NCI-H2171 treated with DMSO at 0.1 percent for 48 hours (cell line): ENCODE measurements around the gene PRSS21.

Experiments
- DNase-seq: peaks from one replicate; lab custom pipeline; 2025; lab: John Stamatoyannopoulos, UW

PRSS21 gene

DNA sequence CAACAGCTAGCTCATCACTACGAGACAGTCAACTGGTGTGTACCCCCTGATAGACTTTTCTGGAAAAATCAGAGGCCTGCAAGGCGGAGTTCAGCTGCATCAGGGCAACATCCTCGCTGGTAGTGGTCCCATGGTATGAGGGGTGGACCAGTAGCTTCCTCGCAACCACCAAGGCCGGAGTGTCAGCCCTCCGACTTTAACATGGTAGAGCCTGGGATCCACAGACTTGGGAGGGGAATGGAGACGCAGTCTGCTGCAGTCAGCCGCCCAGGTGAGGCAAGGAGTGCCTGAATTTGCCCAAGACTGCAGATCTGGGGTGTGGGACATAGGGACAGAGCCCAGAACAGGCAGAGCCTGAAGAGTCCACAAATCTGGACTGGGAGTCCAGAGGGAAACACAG is 26.5 kb downstream of the PRSS21 start:
- DNase-seq: no peak

DNA sequence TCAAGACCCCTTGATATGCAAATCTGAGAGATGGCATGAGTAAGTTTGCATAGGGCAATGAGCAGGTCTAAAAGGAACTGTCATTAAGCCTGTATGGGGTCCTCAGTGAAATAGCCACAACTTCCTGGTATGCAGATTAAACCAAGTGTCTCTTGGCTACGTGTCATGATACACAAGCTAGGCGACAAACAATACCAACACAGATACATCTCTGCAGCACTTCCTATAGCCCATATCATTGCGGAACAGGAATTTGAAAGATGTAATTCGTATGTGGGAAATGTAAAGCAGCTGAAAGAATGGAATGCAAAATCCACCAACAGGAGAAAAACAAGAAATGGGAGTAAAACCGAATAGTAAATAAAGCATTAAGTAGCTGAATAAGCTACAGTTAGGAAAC is 28.1 kb downstream of the PRSS21 start:
- no peak for DNase-seq

DNA sequence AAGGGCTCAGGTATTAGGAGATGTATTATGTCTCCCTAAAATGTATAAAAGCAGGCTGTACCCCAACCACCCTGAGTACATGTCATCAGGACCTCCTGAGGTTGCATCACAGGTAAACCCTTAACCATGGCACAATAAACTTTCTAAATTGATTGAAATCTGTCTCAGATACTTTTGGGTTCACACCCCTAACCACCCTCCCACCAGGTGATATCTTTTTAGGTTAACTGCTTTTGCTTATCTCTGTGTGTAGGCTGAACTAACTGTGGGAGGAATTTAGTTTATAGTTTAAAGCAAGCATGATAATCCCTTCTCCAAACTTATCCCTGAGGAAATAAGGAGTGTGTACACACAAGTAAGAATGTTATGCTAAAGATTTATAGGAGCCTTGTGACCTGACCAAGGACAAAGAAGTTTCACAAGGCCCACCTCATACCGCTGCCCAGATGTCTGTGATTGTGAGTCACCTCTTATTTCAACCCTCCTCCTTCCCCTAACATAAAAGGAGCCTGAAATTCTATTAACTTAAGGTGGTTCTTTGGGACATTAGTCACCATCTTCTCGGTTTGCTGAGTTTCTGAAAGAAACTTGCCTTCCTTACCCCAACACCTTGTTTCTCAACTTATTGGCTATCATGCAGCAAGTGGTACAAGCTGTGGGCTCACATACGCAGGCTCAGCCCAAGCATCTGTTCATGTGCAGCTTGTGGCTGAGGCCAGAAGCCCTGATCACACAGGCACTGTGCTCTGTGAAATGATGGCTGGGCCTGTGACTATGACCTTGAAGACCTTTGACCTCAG is 29.7 kb downstream of the PRSS21 start:
- DNase-seq: no peak

DNA sequence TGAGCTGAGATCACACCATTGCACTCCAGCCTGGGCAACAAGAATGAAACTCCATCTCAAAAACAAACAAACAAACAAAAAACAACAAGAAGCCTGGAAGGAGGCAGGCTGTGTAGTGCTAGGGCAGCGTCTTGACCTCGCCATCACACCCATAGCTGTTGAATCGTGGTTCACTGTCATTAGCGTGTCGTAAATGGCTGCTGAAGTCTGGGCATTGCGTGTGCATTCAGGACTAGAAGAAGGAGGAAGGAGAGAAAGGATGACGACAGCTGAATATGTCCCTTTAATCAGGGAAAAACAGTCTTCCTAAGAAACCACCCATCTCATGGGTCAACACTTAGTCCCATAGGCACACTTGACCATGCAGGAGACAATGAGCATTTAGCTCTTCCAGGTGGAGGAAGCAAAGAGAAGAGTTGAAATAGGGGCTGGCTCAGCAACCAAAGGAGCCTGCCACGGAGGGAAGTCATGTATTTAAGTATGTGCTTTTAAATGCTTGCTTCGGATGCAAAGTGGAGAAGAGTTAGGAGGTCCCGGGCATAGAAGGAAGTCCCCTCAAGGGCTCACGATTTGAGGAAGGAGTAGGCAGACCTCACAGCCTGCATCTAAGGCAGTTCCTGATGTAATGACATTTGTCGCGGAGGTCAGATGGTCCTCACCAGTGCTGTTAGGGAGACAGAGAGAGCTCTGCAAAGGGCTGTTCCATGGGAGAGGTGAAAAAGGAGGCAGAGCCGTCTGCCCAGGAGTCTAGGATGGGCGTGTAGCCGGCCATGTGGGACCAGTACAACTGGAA is 32.1 kb downstream of the PRSS21 start:
- no peak for DNase-seq

DNA sequence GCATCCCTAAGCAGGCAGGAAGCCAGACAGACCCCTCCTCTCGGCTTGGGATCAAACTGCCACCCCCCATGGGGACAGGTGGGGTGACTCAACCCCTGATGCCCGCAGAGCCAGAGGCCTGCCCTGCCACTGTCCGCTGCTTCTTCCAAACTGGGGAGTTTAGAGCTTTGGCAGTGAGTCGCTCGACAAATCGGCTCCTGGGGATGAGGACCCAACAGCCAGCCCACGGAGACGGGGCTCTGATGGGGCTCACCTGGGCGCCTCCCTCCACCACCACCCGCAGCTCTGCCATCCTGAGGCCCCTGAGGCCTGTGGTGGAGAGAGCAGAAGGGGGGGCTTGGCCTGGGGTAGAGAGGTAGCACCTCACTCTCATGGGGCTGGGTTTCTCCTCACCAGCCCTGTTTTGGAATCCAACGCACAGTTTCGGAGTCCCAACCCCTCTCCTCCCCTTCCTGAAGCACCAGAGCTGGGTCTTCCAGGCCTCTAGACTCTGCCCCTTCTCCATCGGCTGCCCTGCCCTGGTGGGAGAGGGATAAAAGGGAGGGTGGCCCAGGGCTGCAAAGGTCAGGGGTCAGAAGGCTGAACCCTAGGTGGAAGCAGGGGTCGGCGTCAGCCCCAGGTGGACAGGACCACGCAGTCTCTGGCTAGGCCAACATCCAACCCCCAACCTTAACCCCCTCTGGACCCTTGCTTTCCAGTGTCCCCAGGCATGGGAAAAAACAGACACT is 35.1 kb downstream of the PRSS21 start:
- no peak for DNase-seq

DNA sequence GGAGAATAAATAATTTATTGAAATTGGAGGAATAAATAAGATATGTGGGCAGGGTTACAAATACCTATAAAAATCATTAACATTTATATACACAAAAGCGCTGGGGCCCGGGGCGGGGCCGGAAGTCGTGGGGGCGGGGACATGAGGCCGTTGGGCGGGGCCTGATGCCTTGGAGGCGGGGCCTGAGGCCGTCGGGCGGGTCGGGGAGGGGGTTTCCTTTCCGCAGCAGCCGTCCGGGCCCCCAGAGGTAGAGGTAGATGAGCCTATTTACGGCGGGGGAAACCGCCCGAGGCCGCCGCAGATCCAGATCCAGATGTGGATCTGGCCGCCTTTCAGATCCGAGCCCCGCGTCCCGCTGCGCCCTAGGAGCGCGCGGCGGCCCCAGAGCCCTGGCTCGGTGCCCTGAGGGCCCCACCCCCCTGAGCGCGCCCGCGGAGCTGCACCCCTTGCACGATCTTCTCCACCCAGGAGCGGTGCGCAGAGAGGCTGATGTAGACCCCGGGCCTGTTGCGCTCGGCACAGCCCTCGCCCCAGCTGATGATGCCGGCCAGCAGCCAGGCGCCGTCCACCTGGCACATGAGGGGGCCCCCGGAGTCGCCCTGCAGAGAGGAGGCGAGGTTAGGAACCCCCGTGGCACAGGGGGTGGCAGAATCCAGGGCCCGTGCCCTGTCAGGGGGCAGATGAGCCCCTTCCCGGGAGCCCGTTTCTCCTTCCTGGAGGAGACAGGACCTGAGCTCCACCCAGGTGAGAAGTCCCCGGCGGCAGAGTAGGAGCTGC is 35.9 kb downstream of the PRSS21 start:
- no peak for DNase-seq

DNA sequence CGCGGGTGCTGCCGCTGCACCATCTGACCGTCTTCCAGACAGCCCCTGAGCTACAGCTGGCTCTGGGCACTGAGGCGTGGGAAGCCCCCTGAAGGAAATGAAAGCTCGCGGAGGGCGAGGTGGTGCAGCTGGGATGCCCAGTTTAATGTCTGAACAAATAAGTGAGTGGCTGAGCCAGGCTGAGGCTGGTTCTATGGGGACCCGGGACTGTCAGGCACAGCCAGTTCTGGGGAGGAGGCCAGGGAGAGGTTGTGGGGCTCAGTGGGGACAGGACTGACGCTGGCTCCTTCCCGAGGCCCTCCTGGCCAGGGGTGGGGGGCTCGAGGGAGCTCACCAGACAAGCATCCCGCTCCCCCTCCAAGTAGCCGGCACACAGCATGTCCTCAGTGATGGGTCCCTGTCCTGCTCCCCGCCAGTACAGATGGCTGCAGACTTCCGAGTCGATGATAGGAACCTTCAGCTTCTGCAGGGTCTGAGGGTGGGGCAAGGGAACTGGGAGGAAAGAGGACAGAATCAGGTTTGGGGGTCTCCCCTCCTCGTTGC is 36.6 kb downstream of the PRSS21 start:
- DNase-seq: no peak

DNA sequence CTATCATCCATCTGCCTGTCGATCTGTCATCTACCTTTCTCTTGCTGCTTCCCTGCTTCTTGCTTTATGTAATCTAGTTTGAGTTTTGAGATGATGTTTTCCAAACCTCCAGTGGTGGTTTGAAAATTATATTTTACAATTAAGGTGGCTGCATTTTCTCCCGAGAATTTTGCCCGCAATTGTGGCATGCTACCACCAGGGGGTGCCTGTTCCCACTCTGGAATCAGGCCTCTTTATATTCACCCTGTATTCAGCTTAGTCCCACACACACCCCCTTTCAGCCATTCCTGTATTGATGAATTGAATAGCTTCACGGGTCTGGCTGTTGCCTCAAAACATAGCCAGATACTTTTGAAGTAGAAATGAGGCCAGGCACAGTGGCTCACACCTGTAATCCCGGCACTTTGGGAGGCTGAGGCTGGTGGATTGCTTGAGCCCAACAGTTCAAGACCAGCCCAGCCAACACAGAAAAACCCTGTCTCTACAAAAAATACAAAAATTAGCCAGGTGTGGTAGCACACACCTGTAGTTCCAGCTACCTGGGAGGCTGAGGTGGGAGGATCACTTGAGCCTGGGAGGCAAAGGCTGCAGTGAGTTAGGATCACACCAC is 37.8 kb downstream of the PRSS21 start:
- no peak for DNase-seq

DNA sequence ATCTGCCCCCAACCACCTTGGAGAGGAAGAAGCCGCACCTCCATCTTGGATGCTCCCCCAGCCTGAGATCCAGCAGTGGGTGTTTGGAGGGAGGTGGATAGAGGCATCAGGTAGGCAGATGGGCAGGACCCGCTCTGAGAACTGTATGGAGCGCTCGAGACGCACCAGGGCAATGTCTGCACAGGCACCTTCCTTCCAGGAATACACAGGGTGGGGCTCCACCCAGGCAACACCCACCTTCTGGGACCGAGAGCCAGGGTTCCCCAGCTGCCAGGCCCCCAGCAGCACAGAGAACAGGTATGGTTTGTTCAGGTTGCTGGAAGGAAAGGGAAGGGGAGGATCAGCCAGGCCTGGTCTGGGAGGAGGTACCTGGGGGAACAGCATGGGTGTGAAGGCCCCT is 38.5 kb downstream of the PRSS21 start:
- DNase-seq: no peak

DNA sequence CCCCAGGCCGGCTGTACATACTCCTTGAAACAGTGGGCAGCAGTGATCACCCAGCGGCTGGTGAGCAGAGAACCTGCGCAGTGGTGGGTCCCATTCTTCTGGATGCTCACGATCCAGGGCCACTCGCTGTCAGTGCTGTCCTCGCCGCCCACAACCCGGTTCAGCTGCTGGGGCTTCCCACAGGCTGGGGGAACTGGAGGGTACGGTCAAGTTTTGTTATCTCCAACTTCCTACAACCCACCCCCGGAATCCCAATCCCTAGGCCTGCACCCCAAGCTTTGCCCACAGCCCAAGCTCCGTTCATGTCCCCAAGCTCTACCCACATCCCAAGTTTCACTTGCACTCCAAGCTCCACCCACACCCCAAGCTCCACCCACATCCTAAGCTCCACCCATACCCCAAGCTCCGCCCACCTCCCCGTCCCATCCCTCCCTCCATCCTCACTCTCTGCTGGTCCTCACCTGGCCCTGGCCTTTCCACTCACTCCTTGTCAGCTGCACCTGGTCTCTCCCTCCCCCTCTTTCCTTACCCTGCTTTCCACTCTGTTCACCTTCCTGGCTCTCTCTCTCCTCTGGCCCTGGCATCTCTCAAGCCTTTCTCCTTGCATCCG is 39.1 kb downstream of the PRSS21 start:
- no peak for DNase-seq

DNA sequence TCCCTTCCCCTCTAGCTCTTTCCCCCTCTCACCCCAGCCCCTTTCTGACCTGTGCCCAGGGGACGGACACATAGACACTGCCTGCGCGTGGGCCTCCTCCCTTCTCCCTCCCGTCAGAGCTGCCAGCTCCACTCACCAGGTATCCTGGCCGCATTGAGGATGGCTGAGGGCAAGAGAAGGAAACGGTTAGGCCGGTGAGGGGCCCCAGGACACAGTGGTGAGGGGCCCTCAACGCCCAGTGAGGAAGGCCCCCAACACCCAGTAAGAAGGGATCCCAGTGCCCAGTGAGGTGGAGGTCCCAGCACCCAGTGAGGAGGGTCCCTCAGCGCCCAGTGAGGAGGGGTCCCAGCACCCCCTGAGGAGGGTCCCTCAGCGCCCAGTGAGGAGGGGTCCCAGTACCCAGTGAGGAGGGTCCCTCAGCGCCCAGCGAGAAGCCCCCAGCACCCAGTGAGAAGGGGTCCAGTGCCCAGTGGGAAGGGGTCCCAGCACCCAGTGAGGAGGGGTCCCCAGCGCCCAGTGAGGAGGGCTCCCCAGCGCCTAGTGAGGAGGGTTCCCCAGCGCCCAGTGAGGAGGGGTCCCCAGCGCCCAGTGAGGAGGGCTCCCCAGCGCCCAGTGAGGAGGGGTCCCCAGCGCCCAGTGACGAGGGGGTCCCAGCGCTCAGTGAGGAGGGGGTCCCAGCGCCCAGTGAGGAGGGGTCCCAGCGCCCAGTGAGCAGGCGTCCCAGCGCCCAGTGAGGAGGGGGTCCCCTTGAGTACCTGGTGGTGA is 39.8 kb downstream of the PRSS21 start:
- no peak for DNase-seq

DNA sequence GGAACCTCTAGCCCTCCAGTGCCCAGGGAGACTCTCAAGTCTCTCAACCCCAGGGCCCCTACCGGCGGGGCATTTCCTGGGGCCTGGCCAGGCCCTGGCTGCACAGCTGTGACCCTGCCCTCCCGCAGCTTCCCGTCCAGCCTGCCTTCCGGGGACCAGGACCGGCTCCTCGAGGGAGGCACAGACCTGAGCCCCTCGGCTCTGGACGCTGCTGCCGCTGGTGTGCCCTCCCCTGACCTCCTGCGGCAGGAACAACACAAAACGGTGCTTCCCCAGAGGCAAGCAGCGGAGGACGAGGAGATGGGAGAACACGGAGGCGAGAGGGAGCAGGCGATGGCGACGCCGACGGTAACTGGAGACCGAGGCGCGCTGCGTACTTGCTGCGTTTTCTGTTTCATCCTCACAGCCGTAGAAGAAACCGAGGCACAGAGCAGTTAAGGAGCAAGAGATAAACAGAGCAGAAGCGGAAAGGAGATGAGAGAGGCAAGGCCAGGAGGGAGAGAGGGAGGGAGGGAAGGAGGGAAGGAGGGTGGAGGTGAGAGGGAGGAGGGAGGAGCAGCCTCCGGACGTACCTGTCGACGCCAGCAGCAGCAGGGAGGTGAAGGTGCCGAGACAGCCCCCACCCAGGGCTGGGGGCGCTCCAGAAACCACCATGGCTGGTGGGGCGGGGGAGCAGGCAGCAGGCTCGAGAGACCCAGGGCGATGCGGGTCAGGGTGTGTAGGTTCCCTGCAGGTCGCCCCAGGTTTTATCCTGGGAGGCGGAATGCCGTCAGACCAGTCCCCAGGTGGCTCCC is 40.6 kb downstream of the PRSS21 start, which contains the start of gene PRSS22:
Gene PRSS22 (minus strand): TSS at position 720 of the 794 bp plus-strand sequence. CDS start 66 bp downstream, at position 654.
- peak; percentile 10 for DNase-seq

DNA sequence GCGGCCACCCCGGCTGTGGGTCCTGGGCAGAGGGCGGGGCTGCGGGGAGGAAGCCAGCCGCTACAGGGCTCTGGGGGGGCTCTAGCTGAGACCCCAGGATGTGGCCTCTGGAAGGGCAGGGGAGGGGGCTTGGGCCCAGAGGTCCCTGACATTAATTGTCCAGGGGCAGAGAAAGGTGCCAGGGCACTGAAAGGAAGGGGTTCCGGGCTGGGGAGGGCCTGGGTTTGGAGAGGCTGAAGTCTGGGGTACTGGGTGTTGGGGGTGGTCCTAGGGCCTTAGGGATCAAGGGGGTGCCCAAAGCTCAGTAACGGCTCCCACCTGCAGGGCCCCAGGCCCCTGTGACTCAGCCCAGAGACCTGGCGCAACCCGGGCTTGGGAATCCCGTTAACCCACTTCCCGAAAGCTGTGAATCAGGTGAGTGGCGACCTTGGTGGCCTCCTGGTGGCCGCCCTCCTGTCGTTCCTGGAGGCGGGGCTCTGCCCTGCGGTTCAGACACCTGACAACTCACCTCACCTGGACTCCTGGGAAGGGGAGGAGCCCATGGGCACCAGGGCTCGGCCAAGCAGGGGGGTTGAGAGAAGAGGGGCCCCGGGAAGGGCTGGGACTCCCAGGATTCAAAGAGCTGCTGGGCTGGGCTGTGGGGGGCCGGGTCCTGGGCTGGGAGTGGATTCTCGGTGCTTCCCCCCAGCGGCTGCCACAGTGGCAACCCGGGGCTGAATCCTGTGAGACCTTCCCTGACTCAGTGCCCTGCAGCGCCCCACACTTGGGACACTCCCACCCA is 41.4 kb downstream of the PRSS21 start:
- DNase-seq: peak; percentile 21

DNA sequence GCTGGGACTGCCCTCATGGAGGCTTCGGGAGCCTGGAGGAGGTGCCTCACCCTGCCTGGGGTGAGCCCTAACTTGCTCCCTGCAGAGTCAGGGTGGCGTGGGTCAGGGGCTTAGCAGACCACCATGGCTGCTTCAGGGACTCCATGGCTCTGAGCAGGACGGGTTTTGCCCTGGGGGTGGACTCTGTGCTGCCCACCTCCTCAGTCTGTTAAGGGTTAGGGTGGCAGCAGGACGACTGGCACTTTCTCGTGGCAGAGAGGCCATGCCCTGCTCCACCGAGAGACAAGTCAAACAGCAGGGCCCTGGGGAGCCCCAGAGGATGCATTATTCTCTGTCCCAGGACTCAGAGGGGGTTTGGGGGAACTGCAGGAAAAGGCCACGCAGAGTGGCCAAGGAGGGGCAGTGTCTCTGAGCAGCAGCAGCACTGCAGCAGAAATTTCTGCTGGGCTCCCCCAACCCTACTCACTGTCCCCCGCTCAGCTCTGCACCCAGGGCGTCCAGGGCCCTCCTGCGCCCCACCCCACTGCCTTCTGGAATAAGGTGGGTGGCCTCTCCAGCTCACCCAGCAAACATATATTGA is 42.7 kb downstream of the PRSS21 start:
- no peak for DNase-seq

DNA sequence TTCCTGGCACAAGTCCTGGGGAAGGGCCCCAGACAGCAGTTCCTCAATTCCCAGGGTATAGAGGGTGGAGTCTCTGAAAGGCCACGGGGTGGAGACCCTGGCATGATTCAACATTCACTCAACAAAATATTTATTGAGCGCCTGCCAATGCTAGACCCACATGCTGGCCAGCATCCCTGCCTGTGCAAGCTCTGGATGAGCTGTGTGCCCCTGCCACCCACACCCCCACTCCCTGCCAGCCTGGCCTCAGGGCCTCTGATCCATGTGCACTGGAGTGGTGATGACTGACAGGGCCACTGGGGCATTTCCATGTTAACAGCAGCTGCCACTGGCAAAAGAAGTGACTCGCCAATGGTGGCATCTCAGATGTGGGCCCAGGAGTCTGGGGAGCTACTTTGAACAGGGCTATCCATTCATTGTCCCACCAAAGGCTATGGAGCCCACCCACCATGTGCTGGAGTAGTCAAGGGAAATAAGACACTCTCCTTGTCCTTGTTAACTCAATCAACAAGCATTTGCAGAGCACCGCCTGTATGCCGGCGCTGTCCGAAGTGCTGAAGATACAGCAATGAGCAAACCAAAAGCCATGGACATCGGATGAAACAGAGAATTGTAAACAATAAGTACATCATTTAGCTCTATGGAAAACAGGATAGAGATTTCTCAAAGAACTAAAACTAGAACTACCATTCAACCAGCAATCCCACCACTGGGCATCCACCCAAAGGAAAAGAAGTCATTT is 44.0 kb downstream of the PRSS21 start:
- no peak for DNase-seq

DNA sequence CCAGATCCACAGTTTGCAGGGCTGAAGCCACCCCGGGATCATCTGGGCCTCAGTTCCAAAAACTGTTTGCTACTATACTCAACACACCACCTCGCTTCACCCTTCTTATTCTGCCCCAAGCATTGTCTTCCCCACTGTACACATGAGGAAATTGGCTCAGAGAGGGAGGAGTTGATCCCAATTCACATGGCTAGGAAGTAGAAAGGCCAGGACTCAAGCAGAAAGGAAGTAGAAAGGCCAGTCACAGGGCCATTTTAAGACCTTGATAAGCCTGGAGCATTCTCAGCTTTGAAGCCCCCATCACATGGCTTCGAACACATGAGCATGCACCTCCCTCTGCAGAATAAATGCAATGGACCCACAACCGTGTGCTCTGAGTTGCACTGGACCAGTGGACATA is 48.6 kb downstream of the PRSS21 start:
- no peak for DNase-seq

DNA sequence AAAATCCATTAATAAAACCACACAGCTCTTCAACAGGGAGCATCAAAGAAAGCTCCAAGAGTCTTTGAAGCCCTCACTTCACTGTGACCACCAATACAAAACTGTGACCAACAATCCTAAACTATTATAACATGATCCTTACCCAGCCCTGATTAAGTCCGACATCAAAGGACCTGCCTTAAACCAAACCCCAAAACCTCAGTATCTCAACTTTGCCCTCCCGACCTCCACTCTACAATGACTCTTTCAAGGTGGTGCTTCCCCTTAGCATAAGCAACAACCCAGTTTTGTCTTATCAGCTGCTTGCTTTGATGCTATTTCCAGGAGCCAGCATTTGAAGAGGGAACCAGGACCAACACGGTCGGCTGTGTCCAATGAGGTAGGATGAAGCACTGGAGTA is 49.4 kb downstream of the PRSS21 start:
- no peak for DNase-seq
